ENCODE measurements around the gene GNAI2. TPM values are rescaled to one million over a fixed set of nuclear protein-coding genes. Genes with fewer than 3 reads are reported as not detected.

The GNAI2 gene
- total and polyA plus RNA-seq, 12 donors = 107 to 270 (median 146) TPM

- 89% methylated on average over 17 of the region's 17 CpGs for WGBS, 2 donors
- H3K4me1 ChIP-seq = peaks cover 38 to 85% (median 58%) of the 10 kb centered on the region in 9 donors
- no peak for TF ChIP-seq CTCF (IDR thresholded peaks at IDR 0.05)
- intact Hi-C loops (cut with DNase I) = loop anchor here in 1 of 10 donors (5.0 kb wide), 1 partner anchor 64 kb away; the partner anchor contains the start of gene HYAL2
- H3K4me3 ChIP-seq = no peak overlapping the region
- no peak for ATAC-seq
- H3K27ac ChIP-seq = peak overlapping the region in 8 of 10 donors; percentile 29 to 100 (median 99)
- no peak for DNase-seq
- H3K27me3 ChIP-seq = no peaks in the 10 kb centered on the region
- peaks cover 0 to 7% (median 0%) of the 10 kb centered on the region in 11 donors for H3K9me3 ChIP-seq
- peaks cover 6 to 67% (median 33%) of the 10 kb centered on the region in 9 donors for H3K36me3 ChIP-seq
These were observed 22.2 kb downstream of the GNAI2 start for GRCh38 chr3:50258029-50258680.

GRCh38 chr3:50258979-50259378, 23.0 kb downstream of the GNAI2 start:
- H3K4me1 ChIP-seq = peaks cover 35 to 82% (median 53%) of the 10 kb centered on the region in 9 donors
- 80 to 82% methylated on average over 16 of the region's 16 CpGs for WGBS, 2 donors
- DNase-seq (peak in 1 of 2 donors; percentile 15), ATAC-seq (no peak)
- H3K27me3 ChIP-seq = no peaks in the 10 kb centered on the region
- TF ChIP-seq CTCF (IDR thresholded peaks at IDR 0.05) = no peak
- H3K27ac ChIP-seq = peak overlapping the region; percentile 94 to 100 (median 99)
- H3K9me3 ChIP-seq = peaks cover 0 to 7% (median 0%) of the 10 kb centered on the region in 11 donors
- intact Hi-C loops (cut with DNase I) = loop anchor here in 1 of 10 donors (5.0 kb wide), 1 partner anchor 63 kb away; the partner anchor contains the start of gene HYAL2
- H3K4me3 ChIP-seq = no peak overlapping the region
- peaks cover 6 to 58% (median 33%) of the 10 kb centered on the region in 9 donors for H3K36me3 ChIP-seq

GRCh38 chr3:50259432-50260026, 23.5 kb downstream of the GNAI2 start:
- intact Hi-C loops (cut with DNase I) = loop anchor here in 3 of 10 donors (1.0 to 10.0 kb wide), 3 partner anchors 63 to 65 kb away; partner anchors contain the start of genes HYAL2 (in 2 of the 3) and TUSC2 (in 1 of the 3)
- Histone ChIP-seq H3K27me3 (no peaks in the 10 kb centered on the region), H3K4me1 (peaks cover 36 to 82% (median 53%) of the 10 kb centered on the region in 9 donors), H3K36me3 (peaks cover 6 to 53% (median 33%) of the 10 kb centered on the region in 9 donors), H3K27ac (peak overlapping the region; percentile 94 to 100 (median 99)), H3K9me3 (peaks cover 0 to 7% (median 0%) of the 10 kb centered on the region in 11 donors), H3K4me3 (peak overlapping the region in 8 of 10 donors; percentile 64 to 80 (median 70))
- no peak for TF ChIP-seq CTCF (IDR thresholded peaks at IDR 0.05)
- 58 to 60% methylated on average over 18 of the region's 18 CpGs for WGBS, 2 donors
- DNase-seq = peak in 1 of 2 donors; percentile 23
- ATAC-seq = peak in 3 of 8 donors; percentile 0 to 1 (median 0)

All from heart right ventricle (tissue), 16 donors.